Measurements from ENCODE around the gene PATL1.

PATL1 gene

DNA sequence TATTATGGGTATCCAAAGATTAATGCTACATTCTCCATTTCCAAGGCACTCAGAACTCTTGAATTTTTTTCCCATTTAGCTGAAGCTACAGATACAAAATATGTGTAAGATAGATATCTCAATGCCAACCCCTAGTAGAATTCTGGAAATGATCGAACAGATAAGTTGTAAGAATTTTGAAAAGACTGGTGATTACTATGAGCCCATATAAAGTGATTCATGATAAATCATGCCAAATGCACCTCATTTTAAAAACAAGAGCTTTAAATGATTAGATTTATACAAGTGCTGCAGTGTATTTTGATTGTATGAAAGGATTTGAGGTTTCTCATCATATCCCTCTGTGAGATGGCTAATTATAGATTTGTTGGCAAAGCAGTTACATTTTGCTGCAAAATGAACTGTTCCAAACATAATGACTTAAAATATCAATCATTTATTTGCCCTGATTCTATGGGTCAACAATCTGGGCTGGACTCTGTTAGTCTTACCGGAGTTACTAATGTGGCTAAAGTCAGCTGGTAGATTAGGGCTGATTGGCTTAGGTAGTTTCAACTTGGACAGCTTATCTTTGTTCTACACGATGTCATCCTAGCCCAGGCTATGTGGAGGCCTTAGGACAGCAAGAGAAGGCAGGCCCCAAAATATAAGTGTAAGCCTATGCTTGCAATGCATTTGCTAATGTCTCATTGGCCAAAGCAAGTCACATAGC lies 41.5 kb upstream of the PATL1 start (continued):
- TF ChIP-seq, protein P1, sequence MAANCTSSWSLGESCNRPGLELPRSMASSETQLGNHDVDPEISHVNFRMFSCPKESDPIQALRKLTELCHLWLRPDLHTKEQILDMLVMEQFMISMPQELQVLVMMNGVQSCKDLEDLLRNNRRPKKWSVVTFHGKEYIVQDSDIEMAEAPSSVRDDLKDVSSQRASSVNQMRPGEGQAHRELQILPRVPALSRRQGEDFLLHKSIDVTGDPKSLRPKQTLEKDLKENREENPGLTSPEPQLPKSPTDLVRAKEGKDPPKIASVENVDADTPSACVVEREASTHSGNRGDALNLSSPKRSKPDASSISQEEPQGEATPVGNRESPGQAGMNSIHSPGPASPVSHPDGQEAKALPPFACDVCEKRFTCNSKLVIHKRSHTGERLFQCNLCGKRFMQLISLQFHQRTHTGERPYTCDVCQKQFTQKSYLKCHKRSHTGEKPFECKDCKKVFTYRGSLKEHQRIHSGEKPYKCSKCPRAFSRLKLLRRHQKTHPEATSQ (tag by site-specific recombination; IDR thresholded peaks at IDR 0.05) = no peak
- no peak for TF ChIP-seq ZNF530 (tag by site-specific recombination; IDR thresholded peaks at IDR 0.05; ENCODE audit: low read depth)
- TF ChIP-seq ZFP41 (tag by site-specific recombination; IDR thresholded peaks at IDR 0.05; ENCODE audit: borderline replicate concordance) = no peak

DNA sequence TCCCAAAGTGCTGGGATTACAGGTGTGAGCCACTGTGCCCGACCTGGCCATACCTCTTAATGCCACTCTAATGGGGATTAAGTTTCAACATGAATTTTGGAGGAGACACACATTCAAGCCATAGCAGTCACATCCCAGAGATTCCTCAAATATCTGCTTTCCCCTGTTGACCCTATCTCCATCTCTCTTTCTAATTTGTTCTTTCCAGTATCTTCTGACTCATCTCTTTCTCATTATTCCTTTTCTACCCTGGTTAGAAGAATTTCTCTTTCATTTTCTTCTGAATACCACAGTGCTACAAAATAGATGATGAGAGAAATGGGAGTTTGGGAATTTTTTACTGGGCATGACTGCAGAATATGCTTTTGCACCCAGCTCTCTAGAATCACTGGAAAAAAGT lies 39.7 kb upstream of the PATL1 start:
- Histone ChIP-seq H3K27ac (ENCODE audit: extremely low read depth, low read depth, low read length) (no peak overlapping the region), H3K4me1 (ENCODE audit: control insufficient read depth, insufficient read depth, low read length) (no peaks in the 10 kb centered on the region), H3K4me3 (ENCODE audit: low read depth, low read length) (no peak overlapping the region), H3K9me3 (ENCODE audit: control insufficient read depth, insufficient read depth, low read depth, low read length) (no peaks in the 10 kb centered on the region), H3K36me3 (ENCODE audit: control insufficient read depth in 2 of 2, insufficient read depth in 1 of 2, low read length in 2 of 2) (no peaks in the 10 kb centered on the region)
- TF ChIP-seq ZNF670 (tag by site-specific recombination; IDR thresholded peaks at IDR 0.05; ENCODE audit: low read depth) (no peak), ZNF426 (tag by site-specific recombination; IDR thresholded peaks at IDR 0.05) (no peak), HOXA7 (CRISPR knock-in tag; IDR thresholded peaks at IDR 0.05; ENCODE audit: borderline replicate concordance) (no peak), SP7 (tag by site-specific recombination; IDR thresholded peaks at IDR 0.05) (no peak), SP3 (tag by site-specific recombination; IDR thresholded peaks at IDR 0.05) (no peak), ZNF701 (tag by site-specific recombination; IDR thresholded peaks at IDR 0.05) (no peak), ZNF202 (tag by site-specific recombination; IDR thresholded peaks at IDR 0.05; ENCODE audit: borderline replicate concordance) (no peak), ZNF366 (tag by site-specific recombination; conservative IDR thresholded peaks at IDR 0.05) (no peak), ZFP3 (tag by site-specific recombination; IDR thresholded peaks at IDR 0.05; ENCODE audit: low read depth) (no peak)
- TF ChIP-seq, protein P2, sequence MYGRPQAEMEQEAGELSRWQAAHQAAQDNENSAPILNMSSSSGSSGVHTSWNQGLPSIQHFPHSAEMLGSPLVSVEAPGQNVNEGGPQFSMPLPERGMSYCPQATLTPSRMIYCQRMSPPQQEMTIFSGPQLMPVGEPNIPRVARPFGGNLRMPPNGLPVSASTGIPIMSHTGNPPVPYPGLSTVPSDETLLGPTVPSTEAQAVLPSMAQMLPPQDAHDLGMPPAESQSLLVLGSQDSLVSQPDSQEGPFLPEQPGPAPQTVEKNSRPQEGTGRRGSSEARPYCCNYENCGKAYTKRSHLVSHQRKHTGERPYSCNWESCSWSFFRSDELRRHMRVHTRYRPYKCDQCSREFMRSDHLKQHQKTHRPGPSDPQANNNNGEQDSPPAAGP (tag by site-specific recombination; IDR thresholded peaks at IDR 0.05) = no peak
- TF ChIP-seq, protein P3, sequence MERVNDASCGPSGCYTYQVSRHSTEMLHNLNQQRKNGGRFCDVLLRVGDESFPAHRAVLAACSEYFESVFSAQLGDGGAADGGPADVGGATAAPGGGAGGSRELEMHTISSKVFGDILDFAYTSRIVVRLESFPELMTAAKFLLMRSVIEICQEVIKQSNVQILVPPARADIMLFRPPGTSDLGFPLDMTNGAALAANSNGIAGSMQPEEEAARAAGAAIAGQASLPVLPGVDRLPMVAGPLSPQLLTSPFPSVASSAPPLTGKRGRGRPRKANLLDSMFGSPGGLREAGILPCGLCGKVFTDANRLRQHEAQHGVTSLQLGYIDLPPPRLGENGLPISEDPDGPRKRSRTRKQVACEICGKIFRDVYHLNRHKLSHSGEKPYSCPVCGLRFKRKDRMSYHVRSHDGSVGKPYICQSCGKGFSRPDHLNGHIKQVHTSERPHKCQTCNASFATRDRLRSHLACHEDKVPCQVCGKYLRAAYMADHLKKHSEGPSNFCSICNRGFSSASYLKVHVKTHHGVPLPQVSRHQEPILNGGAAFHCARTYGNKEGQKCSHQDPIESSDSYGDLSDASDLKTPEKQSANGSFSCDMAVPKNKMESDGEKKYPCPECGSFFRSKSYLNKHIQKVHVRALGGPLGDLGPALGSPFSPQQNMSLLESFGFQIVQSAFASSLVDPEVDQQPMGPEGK (tag by site-specific recombination; IDR thresholded peaks at IDR 0.05) = no peak
- TF ChIP-seq, protein P4, sequence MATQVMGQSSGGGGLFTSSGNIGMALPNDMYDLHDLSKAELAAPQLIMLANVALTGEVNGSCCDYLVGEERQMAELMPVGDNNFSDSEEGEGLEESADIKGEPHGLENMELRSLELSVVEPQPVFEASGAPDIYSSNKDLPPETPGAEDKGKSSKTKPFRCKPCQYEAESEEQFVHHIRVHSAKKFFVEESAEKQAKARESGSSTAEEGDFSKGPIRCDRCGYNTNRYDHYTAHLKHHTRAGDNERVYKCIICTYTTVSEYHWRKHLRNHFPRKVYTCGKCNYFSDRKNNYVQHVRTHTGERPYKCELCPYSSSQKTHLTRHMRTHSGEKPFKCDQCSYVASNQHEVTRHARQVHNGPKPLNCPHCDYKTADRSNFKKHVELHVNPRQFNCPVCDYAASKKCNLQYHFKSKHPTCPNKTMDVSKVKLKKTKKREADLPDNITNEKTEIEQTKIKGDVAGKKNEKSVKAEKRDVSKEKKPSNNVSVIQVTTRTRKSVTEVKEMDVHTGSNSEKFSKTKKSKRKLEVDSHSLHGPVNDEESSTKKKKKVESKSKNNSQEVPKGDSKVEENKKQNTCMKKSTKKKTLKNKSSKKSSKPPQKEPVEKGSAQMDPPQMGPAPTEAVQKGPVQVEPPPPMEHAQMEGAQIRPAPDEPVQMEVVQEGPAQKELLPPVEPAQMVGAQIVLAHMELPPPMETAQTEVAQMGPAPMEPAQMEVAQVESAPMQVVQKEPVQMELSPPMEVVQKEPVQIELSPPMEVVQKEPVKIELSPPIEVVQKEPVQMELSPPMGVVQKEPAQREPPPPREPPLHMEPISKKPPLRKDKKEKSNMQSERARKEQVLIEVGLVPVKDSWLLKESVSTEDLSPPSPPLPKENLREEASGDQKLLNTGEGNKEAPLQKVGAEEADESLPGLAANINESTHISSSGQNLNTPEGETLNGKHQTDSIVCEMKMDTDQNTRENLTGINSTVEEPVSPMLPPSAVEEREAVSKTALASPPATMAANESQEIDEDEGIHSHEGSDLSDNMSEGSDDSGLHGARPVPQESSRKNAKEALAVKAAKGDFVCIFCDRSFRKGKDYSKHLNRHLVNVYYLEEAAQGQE (tag by site-specific recombination; IDR thresholded peaks at IDR 0.05) = no peak
- ChIA-PET CTCF (interaction anchor here (0.6 to 0.8 kb wide), 2 partner anchors 46 to 178 kb away, joined by 4 to 7 read pairs; no protein-coding TSS in a partner anchor), POLR2A (no interaction called here)

DNA sequence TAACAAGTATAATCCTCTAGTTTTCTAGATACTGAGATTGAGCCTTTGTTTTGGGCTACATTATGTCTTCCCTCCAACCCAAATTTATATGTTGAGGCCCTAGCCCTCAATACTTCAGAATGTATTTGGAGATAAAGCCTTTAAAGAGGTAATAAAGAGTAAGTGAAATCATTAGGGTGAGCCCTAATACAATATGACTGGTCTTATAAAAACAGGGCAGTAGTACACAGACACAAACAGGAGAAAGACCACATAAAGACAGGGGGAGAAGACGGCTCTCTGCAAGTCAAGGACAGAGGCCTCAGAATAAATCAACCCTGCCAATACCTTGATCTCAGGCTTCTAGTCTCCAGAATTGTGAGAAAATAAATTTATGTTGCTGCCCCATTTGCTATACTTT lies 38.5 kb upstream of the PATL1 start:
- ChIA-PET POLR2A (no interaction called here), CTCF (no interaction called here)
- Histone ChIP-seq H3K4me3 (ENCODE audit: low read depth, low read length) (no peak overlapping the region), H3K4me1 (ENCODE audit: control insufficient read depth, insufficient read depth, low read length) (no peaks in the 10 kb centered on the region), H3K36me3 (ENCODE audit: control insufficient read depth in 2 of 2, insufficient read depth in 1 of 2, low read length in 2 of 2) (no peaks in the 10 kb centered on the region), H3K27ac (ENCODE audit: extremely low read depth, low read depth, low read length) (no peak overlapping the region), H3K9me3 (ENCODE audit: control insufficient read depth, insufficient read depth, low read depth, low read length) (no peaks in the 10 kb centered on the region)
- TF ChIP-seq ZBTB17 (tag by site-specific recombination; IDR thresholded peaks at IDR 0.05) = no peak
- TF ChIP-seq ZNF777 (tag by site-specific recombination; IDR thresholded peaks at IDR 0.05; ENCODE audit: borderline replicate concordance) = no peak
- no peak for TF ChIP-seq ZNF423 (tag by site-specific recombination; IDR thresholded peaks at IDR 0.05)
- no peak for TF ChIP-seq ZNF112 (tag by site-specific recombination; IDR thresholded peaks at IDR 0.05)
- no peak for TF ChIP-seq ZNF843 (tag by site-specific recombination; IDR thresholded peaks at IDR 0.05)
- TF ChIP-seq ZNF132 (tag by site-specific recombination; IDR thresholded peaks at IDR 0.05; ENCODE audit: borderline replicate concordance) = no peak
- TF ChIP-seq TCF7L2 (IDR thresholded peaks at IDR 0.05; ENCODE audit: borderline replicate concordance, low read depth, low read length) = no peak
- no peak for TF ChIP-seq ZNF121 (tag by site-specific recombination; IDR thresholded peaks at IDR 0.05)
- TF ChIP-seq ZNF561 (tag by site-specific recombination; IDR thresholded peaks at IDR 0.05; ENCODE audit: borderline replicate concordance) = no peak
- no peak for TF ChIP-seq ZNF747 (tag by site-specific recombination; IDR thresholded peaks at IDR 0.05)
- TF ChIP-seq MYNN (tag by site-specific recombination; IDR thresholded peaks at IDR 0.05; ENCODE audit: borderline replicate concordance) = no peak
- TF ChIP-seq ZFP37 (tag by site-specific recombination; IDR thresholded peaks at IDR 0.05) = no peak

All from HEK293 (cell line).